Astrocyte of the cerebellum (primary cell): ENCODE results near the gene HGS.
"Not testable (repeated sequence)": the region's sequence is repeated elsewhere in the genome, so short reads cannot be mapped to it uniquely, and the experiment has no call there.

ENCODE experiments used
- DNase-seq: peaks from one replicate; pipeline ENCODE4 v3.0.0-alpha.2; 2011; ENCODE audit warnings: low read depth
- H3K4me3 ChIP-seq: 2 replicates; pipeline ENCODE4 v1.5.1; 2011; ENCODE audit warnings: mild to moderate bottlenecking, low read depth, low read length, moderate library complexity
- in situ Hi-C: cut with HindIII; loops from 2 replicates; pipeline ENCODE4 v1.10.0; 2017; ENCODE audit warnings: low sequenced_read_pairs
- TF ChIP-seq, protein P1 (sequence below): IDR thresholded peaks from 2 replicates; pipeline ENCODE4 v1.5.1; 2012; ENCODE audit warnings: low read length, low read depth, moderate library complexity, mild to moderate bottlenecking; ENCODE audit errors: missing control alignments

Gene HGS

DNA sequence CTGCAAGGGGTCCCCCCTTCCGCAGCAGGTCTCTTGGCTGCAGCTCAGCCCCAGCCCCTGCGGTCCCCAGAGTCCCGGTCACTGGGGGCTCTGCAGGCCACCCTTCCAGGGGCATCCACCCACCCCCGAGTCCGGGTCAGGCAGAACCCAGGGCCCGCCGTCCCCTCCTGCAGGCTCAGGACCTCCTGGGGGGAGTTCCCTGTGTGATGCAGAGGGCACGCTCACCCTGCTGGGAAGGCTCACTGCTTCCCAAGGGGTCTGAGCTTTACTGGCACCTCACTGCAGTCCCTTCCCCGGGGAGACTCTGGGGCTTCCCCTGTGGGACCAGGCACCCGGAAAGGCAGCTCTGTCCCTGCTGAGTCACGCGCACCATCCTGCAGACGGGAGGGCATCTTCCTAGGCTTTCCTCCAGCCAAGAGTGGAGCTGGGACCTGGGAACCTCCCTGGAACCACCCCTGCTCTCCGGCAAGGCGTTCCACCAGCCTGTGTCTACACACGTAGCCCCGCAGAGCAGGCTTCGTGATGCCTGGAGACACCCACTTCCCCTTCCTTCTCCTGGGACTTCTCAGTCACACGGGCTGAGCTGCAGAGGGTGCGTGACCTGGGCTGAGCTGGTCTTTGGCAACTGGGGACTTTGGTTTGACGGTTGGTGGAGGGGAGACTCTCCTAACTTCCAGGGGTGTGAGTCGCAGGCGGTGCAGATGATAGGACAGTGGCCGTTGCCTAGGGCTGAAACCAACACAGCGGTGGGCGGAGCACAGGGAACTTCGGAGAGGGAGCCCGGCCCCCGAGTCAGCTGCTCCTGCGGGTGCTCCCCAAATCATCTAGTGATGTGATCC is 51.7 kb downstream of the HGS start:
- TF ChIP-seq, protein P1, sequence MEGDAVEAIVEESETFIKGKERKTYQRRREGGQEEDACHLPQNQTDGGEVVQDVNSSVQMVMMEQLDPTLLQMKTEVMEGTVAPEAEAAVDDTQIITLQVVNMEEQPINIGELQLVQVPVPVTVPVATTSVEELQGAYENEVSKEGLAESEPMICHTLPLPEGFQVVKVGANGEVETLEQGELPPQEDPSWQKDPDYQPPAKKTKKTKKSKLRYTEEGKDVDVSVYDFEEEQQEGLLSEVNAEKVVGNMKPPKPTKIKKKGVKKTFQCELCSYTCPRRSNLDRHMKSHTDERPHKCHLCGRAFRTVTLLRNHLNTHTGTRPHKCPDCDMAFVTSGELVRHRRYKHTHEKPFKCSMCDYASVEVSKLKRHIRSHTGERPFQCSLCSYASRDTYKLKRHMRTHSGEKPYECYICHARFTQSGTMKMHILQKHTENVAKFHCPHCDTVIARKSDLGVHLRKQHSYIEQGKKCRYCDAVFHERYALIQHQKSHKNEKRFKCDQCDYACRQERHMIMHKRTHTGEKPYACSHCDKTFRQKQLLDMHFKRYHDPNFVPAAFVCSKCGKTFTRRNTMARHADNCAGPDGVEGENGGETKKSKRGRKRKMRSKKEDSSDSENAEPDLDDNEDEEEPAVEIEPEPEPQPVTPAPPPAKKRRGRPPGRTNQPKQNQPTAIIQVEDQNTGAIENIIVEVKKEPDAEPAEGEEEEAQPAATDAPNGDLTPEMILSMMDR, result no peak
- no peak for DNase-seq
- in situ Hi-C loops, result no loop called here
- H3K4me3 ChIP-seq, result no peak overlapping the region

DNA sequence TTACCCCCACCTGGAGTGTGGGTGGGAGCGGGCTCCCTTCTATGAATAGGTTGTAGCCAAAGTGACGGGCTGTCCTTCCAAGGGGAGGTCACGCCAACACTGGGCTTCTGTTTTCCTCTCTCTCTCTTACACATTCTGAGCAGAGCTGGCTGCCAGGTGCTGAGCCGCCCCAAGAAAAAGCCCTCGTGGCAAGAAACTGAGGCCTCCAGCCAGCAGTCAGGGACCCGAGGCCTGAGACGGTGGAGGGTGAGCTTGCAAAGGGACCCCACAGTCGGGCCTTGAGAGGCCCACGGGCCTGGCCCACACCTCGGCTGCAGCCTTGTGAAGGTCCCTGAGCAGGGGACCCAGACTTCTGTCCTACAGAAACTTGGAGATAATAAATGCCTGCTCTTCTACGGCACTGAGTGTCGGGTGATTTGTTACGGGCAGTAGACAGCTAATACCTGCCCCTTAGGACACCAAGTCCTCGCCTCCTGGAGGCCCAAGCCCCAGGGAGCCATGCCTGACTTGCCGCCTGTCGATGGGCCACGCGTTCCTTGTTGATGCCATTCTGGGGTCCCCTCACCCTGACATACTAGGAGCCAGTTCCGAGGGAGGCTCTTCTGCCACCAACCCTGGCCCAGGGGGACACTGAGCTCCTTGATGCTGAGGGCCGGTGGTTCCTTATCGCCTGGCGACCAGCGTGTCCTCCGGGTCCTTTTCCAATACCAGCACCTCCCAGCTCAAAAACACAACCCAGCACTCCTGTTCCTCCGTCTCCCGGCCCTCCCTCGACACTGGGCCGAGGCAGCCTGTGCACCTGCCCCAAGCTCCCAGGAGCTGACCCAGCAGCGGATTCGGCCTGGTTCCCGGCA is 54.4 kb downstream of the HGS start:
- in situ Hi-C loops, result no loop called here
- TF ChIP-seq, protein P1, result no peak
- H3K4me3 ChIP-seq, result no peak overlapping the region
- no peak for DNase-seq

DNA sequence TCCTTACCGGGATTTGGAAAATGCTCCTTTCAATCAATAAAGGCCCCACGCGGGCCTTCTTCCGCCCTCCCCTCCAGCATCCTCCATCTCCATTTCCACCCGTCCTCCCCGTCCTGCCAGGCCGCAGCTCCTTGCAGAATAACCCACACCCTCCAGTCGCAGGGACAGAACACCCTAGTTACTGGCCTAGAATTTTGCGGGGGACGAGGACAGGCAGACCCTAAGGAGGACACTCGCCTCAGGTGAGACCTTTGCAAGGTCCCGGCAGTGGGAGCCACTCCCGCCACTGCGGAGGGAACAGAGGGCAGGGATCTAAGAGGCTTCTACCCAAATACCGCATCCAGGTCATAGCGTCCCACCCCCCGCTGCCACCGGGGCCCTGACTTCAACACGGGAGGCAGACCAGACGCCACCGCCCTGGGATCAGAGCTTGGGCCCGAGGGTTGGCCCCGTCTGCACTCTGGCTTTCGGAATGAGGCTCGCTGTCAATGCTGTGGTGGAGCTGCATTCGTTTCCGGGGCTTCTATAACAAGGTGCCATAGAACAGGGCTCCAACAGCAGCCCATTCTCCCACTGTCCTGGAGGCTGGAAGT is 55.1 kb downstream of the HGS start:
- no peak for DNase-seq
- TF ChIP-seq, protein P1, result no peak
- in situ Hi-C loops, result no loop called here
- no peak overlapping the region for H3K4me3 ChIP-seq

DNA sequence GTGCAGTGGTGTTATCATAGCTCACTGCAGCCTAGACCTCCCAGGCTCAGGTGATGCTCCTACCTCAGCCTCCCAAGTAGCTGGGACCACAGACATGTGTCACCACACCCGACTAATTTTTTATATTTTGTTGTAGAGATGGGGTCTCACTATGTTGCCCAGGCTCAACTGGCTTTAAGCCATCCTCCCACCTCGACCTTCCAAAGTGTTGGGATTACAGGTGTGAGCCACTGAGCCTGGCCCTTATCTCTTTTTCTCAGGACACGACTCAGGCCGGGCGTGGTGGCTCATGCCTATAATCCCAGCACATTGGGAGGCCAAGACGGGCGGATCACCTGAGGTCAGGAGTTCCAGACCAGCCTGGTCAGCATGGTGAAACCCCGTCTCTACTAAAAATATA is 55.8 kb downstream of the HGS start:
- in situ Hi-C loops, DNase-seq, H3K4me3 ChIP-seq: not testable (repeated sequence)

DNA sequence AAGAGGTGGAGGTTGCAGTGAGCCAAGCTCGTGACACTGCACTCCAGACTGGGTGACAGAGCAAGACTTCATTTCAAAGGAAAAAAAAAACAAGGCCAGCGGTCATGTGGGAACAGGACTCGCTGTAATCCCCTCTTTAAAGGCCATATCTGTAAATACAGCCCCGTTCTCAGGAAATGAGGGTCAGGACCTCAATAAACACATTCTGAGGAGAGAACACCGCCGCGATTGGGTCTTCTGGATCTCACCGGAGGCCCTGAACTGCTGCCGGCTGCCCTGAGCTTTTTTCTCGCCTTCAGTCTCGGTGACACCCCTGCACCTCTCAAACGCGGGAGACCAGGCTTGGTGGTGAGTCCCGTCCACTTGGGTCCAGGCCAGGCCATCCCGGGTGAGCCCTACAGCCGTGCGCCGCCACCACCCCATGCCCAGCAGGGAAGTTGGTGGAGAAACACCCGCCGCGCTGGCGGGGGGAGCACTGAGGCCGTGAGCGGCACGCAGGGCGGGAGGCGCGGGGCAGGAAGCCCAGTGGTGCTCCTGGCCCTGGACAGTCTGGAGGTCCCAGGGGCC is 56.7 kb downstream of the HGS start:
- H3K4me3 ChIP-seq, result no peak overlapping the region
- in situ Hi-C loops, result no loop called here
- no peak for DNase-seq
- TF ChIP-seq, protein P1, result no peak

DNA sequence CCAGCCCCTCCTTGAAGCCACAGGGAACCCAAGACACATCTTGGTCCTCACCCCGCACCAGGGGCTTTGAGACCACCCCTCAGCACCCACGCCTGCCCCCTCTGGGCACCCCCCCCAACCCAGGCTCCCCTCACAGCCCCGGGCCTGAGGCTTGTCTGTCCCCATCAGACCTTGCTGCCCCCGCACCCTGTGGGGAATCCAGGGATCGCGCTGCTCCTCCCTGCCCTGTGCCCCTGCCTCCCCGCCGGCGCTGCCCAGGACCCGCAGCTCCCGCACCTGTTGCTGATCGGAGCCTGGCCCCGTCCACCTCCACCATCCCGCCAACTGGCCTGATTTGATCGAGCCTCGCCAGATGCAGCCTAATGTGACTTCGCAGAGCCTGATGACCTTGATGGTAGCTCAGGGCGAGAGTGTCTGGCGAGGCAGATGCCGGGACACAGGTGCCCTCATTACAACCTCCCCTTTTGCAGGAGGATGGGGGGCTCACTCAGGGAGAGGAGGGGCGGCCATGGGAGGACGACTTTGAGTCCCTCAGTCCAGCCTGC is 57.3 kb downstream of the HGS start:
- no peak overlapping the region for H3K4me3 ChIP-seq
- no peak for DNase-seq
- TF ChIP-seq, protein P1, result no peak
- in situ Hi-C loops, result no loop called here
